Measurements from ENCODE around the gene VPS13D. TPM values are rescaled to one million over a fixed set of nuclear protein-coding genes. Genes with fewer than 3 reads are reported as not detected.

Gene VPS13D
- polyA plus RNA-seq, 1 of the 3 experiments (the other 2 are of a cell fraction) = 15.0 TPM

DNA sequence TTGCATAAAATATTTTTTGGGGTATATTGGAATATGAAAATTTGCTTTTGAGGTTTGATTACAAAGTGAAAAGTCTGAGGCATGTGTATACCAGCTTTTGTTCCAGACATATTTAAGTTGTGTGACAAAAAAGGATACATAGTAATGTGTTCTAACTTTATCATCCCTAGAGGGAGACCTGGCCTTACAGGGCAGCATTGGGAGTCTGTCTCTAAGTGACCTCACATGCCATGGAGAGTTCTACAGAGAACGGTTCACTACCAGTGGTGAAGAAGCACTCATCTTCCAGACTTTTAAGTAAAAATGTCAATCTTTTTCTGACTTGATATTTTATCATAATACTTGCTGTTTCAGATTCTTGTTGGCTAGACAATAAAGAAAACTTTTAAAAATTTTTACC lies 61.0 kb downstream of the VPS13D start:
- Histone ChIP-seq H3K9me2 (no peaks in the 10 kb centered on the region), H3K27ac (ENCODE audit: low read depth in 2 of 2, low read length in 1 of 2) (no peak overlapping the region), H2AFZ (ENCODE audit: low read depth) (no peak overlapping the region), H3K36me3 (replicated peaks in 1 of 2; ENCODE audit: control insufficient read depth in 1 of 2, insufficient read depth in 2 of 2, low read length in 1 of 2) (peaks cover 14 to 33% of the 10 kb centered on the region in 2 experiments), H3K9ac (no peak overlapping the region), H3K4me1 (ENCODE audit: control insufficient read depth in 1 of 2, insufficient read depth in 2 of 2, low read depth in 1 of 2, low read length in 1 of 2) (no peaks in the 10 kb centered on the region), H3K4me2 (no peak overlapping the region), H3K4me3 (ENCODE audit: low read depth in 2 of 2, low read length in 1 of 2) (no peak overlapping the region), H3K79me2 (ENCODE audit: insufficient read depth) (no peaks in the 10 kb centered on the region), H3K9me3 (no peaks in the 10 kb centered on the region), H3F3A (replicated peaks; ENCODE audit: insufficient read depth) (no peaks in the 10 kb centered on the region), H3K27me3 (ENCODE audit: insufficient read depth) (no peaks in the 10 kb centered on the region), H4K20me1 (ENCODE audit: insufficient read depth) (no peaks in the 10 kb centered on the region)
- CTCF ChIA-PET = interaction anchor here (0.8 to 1.5 kb wide), 5 partner anchors 15 to 211 kb away, joined by 3 to 5 read pairs (median 3); no protein-coding TSS in a partner anchor
- POLR2A ChIA-PET = interaction anchor here (0.7 kb wide), 1 partner anchor 16 kb away, joined by 3 read pairs; no protein-coding TSS in a partner anchor
- TF ChIP-seq YY1 (IDR thresholded peaks at IDR 0.05; ENCODE audit: low read depth) (no peak), GATA2 (CRISPR knock-in tag; IDR thresholded peaks at IDR 0.05) (no peak), EZH2phosphoT487 (IDR thresholded peaks at IDR 0.05; ENCODE audit: borderline replicate concordance, low read depth) (no peak), FOSL2 (IDR thresholded peaks at IDR 0.05; ENCODE audit: borderline replicate concordance, low read depth) (no peak), ELF1 (IDR thresholded peaks at IDR 0.05) (no peak), SMC3 (IDR thresholded peaks at IDR 0.05; ENCODE audit: low read depth, low read length) (no peak), NRF1 (IDR thresholded peaks at IDR 0.05; ENCODE audit: low read depth, low read length) (no peak)
- TF ChIP-seq, protein P1, sequence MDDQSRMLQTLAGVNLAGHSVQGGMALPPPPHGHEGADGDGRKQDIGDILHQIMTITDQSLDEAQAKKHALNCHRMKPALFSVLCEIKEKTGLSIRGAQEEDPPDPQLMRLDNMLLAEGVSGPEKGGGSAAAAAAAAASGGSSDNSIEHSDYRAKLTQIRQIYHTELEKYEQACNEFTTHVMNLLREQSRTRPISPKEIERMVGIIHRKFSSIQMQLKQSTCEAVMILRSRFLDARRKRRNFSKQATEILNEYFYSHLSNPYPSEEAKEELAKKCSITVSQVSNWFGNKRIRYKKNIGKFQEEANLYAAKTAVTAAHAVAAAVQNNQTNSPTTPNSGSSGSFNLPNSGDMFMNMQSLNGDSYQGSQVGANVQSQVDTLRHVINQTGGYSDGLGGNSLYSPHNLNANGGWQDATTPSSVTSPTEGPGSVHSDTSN (IDR thresholded peaks at IDR 0.05) = no peak
- TF ChIP-seq, protein P2, sequence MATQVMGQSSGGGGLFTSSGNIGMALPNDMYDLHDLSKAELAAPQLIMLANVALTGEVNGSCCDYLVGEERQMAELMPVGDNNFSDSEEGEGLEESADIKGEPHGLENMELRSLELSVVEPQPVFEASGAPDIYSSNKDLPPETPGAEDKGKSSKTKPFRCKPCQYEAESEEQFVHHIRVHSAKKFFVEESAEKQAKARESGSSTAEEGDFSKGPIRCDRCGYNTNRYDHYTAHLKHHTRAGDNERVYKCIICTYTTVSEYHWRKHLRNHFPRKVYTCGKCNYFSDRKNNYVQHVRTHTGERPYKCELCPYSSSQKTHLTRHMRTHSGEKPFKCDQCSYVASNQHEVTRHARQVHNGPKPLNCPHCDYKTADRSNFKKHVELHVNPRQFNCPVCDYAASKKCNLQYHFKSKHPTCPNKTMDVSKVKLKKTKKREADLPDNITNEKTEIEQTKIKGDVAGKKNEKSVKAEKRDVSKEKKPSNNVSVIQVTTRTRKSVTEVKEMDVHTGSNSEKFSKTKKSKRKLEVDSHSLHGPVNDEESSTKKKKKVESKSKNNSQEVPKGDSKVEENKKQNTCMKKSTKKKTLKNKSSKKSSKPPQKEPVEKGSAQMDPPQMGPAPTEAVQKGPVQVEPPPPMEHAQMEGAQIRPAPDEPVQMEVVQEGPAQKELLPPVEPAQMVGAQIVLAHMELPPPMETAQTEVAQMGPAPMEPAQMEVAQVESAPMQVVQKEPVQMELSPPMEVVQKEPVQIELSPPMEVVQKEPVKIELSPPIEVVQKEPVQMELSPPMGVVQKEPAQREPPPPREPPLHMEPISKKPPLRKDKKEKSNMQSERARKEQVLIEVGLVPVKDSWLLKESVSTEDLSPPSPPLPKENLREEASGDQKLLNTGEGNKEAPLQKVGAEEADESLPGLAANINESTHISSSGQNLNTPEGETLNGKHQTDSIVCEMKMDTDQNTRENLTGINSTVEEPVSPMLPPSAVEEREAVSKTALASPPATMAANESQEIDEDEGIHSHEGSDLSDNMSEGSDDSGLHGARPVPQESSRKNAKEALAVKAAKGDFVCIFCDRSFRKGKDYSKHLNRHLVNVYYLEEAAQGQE (IDR thresholded peaks at IDR 0.05; ENCODE audit: low read depth, low read length) = no peak
- 100% methylated on average over 1 of the region's 1 CpG for WGBS (ENCODE audit: low lambda C conversion rate)
- no peak for DNase-seq

DNA sequence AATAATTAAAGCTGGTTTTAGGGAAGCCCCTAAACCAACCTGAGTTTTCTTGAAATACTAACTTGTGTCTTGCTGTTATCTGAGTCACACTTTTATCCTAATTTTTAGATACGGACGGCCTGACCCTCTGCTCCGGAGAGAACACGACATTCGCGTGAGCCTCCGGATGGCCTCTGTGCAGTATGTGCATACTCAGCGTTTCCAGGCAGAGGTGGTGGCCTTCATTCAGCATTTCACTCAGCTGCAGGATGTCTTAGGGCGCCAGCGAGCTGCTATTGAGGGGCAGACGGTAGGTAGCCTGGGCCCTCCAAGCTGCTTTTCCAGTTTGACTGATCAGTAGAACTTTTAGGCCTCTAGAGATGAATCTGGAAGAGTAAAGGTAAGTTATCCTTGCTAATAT lies 63.6 kb downstream of the VPS13D start:
- H3K9me2 ChIP-seq = no peaks in the 10 kb centered on the region
- no peaks in the 10 kb centered on the region for H3K79me2 ChIP-seq (ENCODE audit: insufficient read depth)
- peaks cover 15% of the 10 kb centered on the region for H3F3A ChIP-seq (replicated peaks; ENCODE audit: insufficient read depth)
- H3K36me3 ChIP-seq (replicated peaks in 1 of 2; ENCODE audit: control insufficient read depth in 1 of 2, insufficient read depth in 2 of 2, low read length in 1 of 2) = peaks cover 11 to 37% of the 10 kb centered on the region in 2 experiments
- POLR2A ChIA-PET = no interaction called here
- no peaks in the 10 kb centered on the region for H3K27me3 ChIP-seq (ENCODE audit: insufficient read depth)
- H2AFZ ChIP-seq (ENCODE audit: low read depth) = no peak overlapping the region
- no peak overlapping the region for H3K27ac ChIP-seq (ENCODE audit: low read depth in 2 of 2, low read length in 1 of 2)
- CTCF ChIA-PET = interaction anchor here (0.7 to 1.6 kb wide), 2 partner anchors 16 to 18 kb away, joined by 3 to 5 read pairs; no protein-coding TSS in a partner anchor
- H3K4me3 ChIP-seq (ENCODE audit: low read depth in 2 of 2, low read length in 1 of 2) = no peak overlapping the region
- H3K9me3 ChIP-seq = no peaks in the 10 kb centered on the region
- H3K9ac ChIP-seq = no peak overlapping the region
- H3K4me1 ChIP-seq (ENCODE audit: control insufficient read depth in 1 of 2, insufficient read depth in 2 of 2, low read depth in 1 of 2, low read length in 1 of 2) = no peaks in the 10 kb centered on the region; a peak in 1 of 4 replicates
- H4K20me1 ChIP-seq (ENCODE audit: insufficient read depth) = no peaks in the 10 kb centered on the region
- no peak overlapping the region for H3K4me2 ChIP-seq
- WGBS (ENCODE audit: low lambda C conversion rate) = 96% methylated on average over 11 of the region's 11 CpGs
- DNase-seq = no peak
- no peak for TF ChIP-seq RCOR1 (IDR thresholded peaks at IDR 0.05; ENCODE audit: low read length)
- no peak for TF ChIP-seq FOXM1 (IDR thresholded peaks at IDR 0.05; ENCODE audit: low read depth)
- TF ChIP-seq TEAD4 (IDR thresholded peaks at IDR 0.05; ENCODE audit: borderline replicate concordance, insufficient read depth) = no peak
- TF ChIP-seq NRF1 (IDR thresholded peaks at IDR 0.05; ENCODE audit: low read depth, low read length) = no peak
- no peak for TF ChIP-seq CHD2 (IDR thresholded peaks at IDR 0.05; ENCODE audit: low read length, partially characterized antibody)
- no peak for TF ChIP-seq NFIC (IDR thresholded peaks at IDR 0.05; ENCODE audit: borderline replicate concordance)
- no peak for TF ChIP-seq MEF2A (IDR thresholded peaks at IDR 0.05; ENCODE audit: borderline replicate concordance, low read depth)
- TF ChIP-seq, protein P2 (IDR thresholded peaks at IDR 0.05; ENCODE audit: low read depth, low read length) = no peak
- no peak for TF ChIP-seq GABPA (IDR thresholded peaks at IDR 0.05; ENCODE audit: low read depth)
- TF ChIP-seq, protein P3, sequence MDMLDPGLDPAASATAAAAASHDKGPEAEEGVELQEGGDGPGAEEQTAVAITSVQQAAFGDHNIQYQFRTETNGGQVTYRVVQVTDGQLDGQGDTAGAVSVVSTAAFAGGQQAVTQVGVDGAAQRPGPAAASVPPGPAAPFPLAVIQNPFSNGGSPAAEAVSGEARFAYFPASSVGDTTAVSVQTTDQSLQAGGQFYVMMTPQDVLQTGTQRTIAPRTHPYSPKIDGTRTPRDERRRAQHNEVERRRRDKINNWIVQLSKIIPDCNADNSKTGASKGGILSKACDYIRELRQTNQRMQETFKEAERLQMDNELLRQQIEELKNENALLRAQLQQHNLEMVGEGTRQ (IDR thresholded peaks at IDR 0.05; ENCODE audit: borderline replicate concordance, low read depth, low read length) = no peak
- TF ChIP-seq, protein P4, sequence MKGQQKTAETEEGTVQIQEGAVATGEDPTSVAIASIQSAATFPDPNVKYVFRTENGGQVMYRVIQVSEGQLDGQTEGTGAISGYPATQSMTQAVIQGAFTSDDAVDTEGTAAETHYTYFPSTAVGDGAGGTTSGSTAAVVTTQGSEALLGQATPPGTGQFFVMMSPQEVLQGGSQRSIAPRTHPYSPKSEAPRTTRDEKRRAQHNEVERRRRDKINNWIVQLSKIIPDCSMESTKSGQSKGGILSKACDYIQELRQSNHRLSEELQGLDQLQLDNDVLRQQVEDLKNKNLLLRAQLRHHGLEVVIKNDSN (IDR thresholded peaks at IDR 0.05; ENCODE audit: borderline replicate concordance, low read depth) = no peak

Measured in SK-N-SH (cell line).